Activated naive CD4-positive, alpha-beta T cell treated with Interleukin-2 at 50 U/mL for 16 hours (primary cell): Measurements from ENCODE around the gene TRAIP.
"Not testable (repeated sequence)": the region's sequence is repeated elsewhere in the genome, so short reads cannot be mapped to it uniquely, and the experiment has no call there.

Experiments used
- DNase-seq: peaks from one replicate; pipeline ENCODE4 v3.0.0-alpha.2; 2020

TRAIP gene

DNA sequence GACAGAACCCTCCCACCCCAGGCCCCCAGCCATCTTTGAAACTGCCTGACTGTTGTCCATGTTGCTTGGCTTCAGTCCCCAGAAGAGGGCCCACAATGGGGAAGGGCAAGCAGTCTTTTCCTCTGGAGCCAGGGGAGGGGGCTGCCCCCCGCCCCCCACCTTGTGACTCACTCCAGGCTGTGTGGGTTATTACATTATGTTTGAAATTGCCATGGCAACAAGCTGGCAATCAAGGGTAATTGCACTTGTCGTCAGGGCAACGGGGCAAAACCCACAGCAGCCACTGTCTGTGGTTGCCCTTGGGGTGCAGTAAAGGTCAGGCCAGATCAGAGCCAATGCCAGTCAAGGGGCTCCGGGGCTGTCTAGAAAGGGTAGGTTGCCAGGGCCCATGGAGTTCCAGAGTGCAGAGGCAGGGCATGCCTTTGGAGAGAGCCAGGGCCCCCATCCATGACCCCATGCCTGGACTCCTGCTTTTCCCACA is 16.5 kb upstream of the TRAIP start:
- DNase-seq, result peak; percentile 33

DNA sequence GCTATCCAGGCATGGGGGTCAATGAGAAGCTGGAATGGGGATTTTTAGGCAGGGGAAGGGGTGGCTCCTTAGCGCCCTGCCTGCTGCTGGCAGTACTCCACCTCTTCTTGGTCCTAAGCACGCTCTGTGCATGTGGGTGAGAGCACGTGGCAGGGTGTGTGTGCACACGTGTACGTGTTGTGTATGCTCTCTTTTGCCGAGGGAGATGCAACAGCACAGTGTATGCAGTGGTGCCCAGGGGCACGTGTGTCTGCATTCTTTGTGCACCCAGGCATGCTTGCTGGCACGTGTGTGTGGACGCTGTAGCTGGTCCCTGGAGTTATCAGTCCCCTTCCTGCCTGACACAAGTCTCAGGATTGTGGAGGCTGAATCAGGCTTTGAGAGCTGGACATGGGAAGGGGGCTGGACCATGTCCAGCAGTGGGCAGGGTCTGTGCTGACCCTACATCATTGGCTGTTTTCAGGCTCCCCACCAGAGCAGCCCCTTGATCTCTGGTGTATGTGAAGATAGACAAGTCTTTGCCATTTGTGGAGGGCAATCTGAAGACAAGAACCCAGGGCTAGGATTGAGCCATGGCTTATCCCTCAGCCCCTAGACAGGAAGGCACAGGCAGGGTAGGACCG is 15.3 kb upstream of the TRAIP start:
- DNase-seq, result no peak

- peak; percentile 29 for DNase-seq
Measured at GRCh38 chr3:49869525-49870126, 13.3 kb upstream of the TRAIP start, which contains the start of gene CAMKV. Gene CAMKV, minus strand, starts transcription at chr3:49869906. Its CDS starts 7,518 bp downstream, at chr3:49862388.

DNA sequence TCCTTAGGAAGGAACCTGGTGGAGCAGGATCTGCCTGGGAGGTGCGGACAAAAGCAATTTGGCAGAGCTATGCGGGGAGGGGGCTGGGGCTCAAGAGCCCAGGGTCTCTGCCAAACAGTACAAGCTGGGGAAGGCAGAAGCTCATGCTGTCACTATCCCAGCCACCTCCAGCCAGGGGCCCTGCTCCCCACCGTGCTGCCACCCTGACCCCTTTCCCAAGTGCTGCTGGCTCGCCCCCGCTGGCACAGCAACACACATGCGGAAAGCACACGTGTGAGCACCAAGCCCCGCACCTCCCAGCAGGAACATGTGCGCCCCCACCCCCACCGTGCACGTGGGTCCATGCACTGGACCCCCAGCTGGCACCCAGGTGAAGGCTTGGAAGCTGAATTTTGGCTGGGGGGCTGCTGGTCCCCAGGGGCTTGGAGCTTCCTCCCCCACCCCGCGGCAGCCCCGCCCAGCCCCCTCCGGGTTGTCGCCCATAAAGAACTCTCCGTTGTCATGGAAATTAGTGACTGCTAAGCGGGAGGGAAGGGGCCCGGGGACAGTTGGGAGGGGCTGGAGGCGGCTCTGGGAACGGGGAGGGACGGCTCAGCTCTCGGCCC is 12.6 kb upstream of the TRAIP start:
- DNase-seq, result no peak

DNA sequence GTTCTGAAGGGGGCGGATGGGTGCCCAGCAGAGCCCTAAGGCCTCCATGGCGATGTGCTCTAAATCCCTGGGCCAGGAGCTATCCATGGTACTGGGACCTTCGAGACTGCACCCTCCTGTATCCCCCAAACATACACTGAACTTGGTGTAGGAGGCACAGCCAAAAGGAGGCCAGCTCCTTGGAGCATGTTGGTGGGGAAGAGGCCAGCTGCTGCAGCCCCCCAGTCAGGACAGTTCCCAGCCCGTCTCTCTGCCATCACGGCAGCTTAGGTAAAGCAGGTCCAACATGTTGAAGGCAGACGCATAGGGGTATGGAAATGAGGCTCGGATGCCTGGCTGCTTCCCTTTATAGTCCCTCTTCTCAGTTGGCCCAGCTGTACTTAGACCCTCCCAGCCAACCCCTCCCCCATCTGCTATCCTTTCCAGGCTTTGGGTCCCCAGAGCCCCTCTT is 11.5 kb upstream of the TRAIP start:
- no peak for DNase-seq

DNA sequence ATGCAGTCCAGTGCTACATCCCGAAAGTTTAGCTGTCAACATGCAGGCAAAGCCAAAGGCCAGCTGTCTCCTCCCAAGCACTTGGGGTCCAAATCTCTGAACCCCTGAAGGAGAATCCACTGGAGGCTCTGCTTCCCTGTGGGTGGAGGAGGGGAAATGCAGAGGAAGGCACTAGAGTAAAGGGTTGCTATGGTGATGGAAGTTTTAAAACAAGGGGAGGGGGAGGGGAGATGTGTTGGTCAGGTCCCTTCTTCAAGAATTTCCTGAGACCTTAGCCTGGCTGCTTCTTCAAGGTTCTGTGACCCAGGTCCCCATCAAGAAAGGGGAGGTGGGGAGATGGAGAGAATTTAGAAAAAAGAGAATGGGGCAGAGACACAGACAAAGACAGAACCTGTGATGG is 11.0 kb upstream of the TRAIP start:
- DNase-seq, result no peak

GRCh38 chr3:49865198-49865784 is 8.9 kb upstream of the TRAIP start:
- DNase-seq, result no peak

DNA sequence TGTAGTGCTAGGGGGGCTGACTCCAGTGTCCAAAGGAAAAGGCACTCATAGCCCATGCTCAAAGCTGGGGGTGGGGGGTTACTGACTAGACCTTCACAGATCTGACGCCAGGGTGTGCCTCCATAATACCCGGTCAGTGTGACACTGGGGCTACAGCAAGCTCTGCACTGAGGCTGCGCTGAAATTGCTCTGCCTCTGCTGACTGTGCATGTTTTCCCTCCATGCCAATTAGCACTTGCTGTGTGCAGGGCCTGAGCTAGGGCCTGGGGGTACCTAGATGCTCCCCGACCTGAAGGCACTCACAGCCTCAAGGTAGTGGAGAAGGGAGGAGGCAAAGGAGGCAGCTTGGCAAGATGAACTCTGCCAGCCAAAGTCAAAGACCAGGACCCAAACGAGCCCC is 8.1 kb upstream of the TRAIP start:
- no peak for DNase-seq

DNA sequence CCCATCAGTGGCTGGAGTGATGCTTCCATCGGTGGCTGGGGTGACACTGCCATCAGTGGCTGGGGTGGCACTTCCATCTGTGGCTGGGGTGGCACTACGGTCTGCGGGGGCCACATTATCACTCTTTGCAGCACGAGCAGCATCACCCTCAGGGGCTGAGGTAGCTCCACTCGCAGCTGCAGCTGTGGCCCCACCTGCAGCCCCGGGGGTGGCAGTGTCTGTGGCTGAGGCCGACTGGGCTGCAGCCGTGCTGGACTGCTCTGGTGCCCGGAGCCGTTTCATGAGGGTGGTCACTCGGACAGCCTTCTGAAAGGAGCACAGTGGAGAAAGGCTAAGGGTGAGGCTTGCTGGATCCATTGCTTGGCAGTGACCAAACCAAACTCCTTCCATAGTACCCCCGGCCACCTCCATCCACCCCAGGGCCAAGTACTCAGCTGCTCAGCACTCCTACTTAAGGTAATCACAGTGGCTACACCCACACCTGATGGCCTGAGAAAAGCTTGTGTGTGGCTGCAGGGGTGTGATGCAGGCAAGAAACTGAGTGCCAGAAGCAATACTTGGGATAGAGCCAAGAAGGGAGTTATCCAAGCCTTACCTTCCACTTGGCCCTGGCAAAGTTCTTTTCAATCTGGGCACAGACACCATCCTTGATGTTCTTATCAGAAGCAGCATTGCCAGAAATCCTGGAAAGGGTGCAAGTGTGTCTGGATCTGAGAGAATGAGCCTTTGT is 3.4 kb upstream of the TRAIP start:
- no peak for DNase-seq

- no peak for DNase-seq
Measured at GRCh38 chr3:49855662-49856061, 702 bp downstream of the TRAIP start.

DNA sequence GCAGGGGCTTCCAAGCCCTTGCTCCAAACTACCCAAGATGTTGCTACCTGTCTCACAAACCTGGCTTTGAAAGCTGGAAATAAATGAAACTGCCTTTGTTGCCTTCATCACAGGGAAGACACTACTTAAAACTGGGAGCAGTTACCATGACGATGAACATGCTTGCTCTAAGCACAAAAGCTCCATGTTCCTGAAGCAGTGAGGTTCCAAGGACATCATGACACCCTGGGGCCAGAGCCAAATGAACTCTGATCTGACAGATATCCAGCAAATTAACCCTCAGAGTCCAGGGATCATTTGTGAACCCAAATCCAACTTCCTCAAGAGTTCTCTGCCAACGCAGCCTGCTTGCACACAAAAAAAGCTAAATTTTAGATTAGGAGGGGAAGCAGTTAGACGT is 10.7 kb downstream of the TRAIP start:
- no peak for DNase-seq

DNA sequence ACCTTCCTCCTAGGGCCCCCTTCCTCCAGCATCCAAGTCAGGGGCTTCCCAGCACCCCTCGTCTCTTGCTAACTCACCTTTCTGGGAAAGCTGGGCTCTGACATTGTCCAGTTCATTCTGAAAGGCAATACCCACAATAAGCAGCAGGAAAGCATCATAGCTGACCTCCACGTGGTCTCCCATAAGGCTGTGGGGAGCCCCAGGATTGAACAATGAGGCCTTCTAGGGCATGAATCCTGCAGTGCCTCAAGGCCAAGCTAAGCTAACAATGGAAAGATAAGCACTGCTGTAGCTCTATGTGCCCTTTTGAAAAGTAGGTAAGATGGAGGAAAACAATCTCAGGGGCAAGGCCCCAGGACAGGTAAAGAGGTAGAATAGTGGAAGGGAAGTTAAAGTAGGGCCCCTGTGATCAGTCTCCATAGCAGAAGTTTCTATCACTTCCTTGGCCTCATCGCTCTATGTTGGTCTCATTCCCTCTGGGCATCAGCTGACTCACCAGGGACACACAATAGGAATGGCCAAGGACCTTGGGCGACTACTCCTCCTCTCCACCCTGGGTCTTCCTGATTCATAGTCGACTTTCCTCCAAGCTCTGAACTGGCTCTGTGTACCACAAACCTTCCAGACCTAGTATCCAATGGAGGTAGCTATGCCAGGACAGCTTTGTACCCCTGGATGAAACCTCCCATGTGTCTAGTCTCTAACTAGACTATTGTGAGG is 11.7 kb downstream of the TRAIP start:
- no peak for DNase-seq

DNA sequence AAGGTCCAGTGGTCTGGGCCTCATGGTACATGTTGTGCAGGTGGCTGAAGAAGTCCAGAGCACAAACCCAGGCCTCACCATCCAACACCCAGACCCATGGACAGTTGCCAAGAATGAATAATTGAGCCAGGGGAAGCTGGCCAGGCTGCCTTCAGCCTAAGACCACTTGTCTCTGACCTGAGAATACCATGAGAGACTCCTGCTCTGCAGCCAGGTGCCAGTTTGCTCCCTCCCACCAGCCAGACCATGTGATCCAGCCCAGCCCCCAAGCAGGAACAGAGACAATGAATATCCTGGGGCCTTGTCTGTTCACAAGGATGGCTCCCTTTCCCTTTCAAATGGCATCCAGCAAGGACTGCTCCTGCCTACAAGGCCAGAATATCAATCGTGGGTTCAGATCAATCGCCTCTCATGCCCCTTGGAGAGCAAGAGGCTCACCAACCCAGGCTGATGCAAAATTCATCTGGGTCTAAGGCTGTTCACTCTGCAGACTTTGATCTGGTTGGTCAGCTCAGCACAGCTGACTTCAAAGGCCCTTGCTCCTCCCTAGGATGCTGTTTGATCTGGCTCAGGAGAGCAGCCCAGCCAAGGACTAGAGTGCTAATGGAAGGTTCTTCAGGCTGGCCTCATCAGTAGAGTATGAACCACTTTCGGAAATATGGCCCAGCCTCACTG is 13.4 kb downstream of the TRAIP start:
- DNase-seq, result no peak

DNA sequence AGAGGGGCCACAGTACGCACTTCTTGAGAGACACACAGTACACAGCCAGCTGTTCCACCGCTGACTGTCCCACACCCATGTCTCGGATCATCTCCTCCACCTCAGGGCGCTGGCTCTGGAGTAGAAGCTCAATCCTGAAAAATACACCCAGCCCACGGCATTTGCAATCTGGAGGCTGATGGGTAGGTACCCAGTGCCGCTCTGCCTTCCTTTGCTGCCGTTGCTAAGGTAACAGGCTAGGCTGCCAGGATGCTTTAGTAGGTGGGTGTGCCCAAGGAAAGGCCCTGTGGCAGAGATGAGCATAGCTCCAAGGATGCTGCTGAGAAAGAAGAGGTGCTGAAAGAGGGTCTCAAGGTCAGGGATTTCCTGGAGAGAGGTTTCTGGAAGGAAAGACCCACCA is 14.6 kb downstream of the TRAIP start:
- DNase-seq, result no peak

DNA sequence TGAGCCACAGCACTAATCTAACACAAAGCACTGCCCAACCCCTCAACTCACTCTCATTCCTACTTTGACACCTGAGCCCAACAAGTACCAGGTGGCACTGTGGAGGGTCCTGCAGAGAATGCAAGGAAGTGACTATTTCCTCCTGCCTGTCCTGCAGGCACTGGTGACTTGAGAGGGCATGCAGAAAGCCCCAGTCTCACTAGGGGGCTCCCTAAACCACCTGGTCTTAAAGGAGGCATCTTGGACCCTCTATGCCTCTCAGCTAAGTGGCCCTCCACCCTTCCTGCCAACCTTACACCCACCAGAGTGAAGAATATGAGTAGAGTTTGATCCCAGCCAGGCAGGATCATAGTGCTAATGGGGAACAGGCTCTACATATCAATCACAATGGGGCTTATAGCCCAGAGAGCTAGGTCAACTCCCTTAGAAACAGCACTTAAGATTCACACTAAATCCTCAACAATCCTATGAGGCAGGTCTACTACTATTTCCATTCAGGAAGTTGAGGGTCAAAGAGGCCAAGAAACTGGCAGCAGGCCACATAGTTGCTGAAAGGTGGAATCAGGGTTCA is 15.2 kb downstream of the TRAIP start:
- DNase-seq, result no peak

- no peak for DNase-seq
Measured at GRCh38 chr3:49840388-49840787, 16.0 kb downstream of the TRAIP start.

- peak; percentile 80 for DNase-seq
Measured at GRCh38 chr3:49839193-49839809, 17.1 kb downstream of the TRAIP start.

DNA sequence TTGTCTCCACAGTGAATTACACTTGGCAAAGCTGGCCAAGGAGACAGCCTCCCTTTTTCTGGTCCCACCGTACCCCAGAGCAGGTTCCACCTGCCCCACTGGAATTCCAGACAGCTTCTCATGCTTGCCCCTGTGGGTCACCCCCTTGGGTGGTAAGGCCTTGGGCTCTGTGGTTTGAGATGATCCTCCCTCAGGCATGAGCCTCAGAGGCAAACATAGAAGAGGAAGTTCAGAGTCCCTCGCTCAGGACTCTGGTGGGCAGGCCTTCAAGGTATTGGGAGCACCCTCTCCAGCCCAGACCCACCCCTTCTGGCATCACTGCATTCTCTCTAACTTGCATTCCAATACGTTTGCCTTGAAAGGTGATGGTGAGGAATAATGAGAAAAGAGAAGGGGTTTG is 25.0 kb downstream of the TRAIP start:
- no peak for DNase-seq

DNA sequence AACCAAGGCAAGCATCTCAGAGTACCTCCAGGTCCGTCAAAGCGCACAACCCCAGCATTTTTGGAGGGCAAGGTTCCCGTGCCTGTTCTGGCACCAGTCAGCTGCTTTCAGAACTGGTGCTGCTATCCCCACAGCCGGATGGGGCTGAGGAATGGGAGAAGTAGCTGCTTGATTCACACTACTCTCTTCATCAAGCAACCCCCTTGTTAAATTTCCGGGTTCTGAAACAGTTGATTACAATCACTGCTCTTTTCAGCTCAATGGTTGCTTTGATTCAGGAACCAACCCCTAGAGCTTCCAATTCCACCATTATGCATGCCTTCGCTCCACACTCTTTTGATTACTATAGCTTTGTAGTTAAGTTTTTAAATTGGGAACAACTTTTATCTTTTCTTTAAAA is 30.3 kb downstream of the TRAIP start:
- no peak for DNase-seq

GRCh38 chr3:49823131-49823530 is 33.2 kb downstream of the TRAIP start:
- not testable (repeated sequence) for DNase-seq
